Mucosa of descending colon (tissue), 3 donors: ENCODE data around the gene MANEAL. TPM values are rescaled to one million over a fixed set of nuclear protein-coding genes. Genes with fewer than 3 reads are reported as not detected.

Source experiments
- ATAC-seq: fragments of 200-7000 bp; cut with Tn5 transposase; one replicate; pipeline ENCODE4 v1.9.1; 2020; ENCODE audit warnings: mild to moderate bottlenecking, moderate library complexity
- DNase-seq, 3 donors: peaks; one replicate each; pipeline ENCODE4 v3.0.0-alpha.2; 2020
- H3K36me3 ChIP-seq: fragments of 200-600 bp; one replicate; pipeline ENCODE4 v1.8.0; 2021; ENCODE audit warnings: low read depth, mild to moderate bottlenecking
- H3K4me1 ChIP-seq: fragments of 200-600 bp; one replicate; pipeline ENCODE4 v1.8.0; 2021; ENCODE audit warnings: low read depth, mild to moderate bottlenecking
- H3K4me3 ChIP-seq: fragments of 200-600 bp; one replicate; pipeline ENCODE4 v1.8.0; 2021; ENCODE audit warnings: mild to moderate bottlenecking
- H3K9me3 ChIP-seq: fragments of 200-600 bp; one replicate; pipeline ENCODE4 v1.8.0; 2021; ENCODE audit warnings: mild to moderate bottlenecking
- intact Hi-C, 2 donors: fragments of 100-400 bp; cut with DNase I in 1 of 2; cut with micrococcal nuclease in 1 of 2; formaldehyde crosslinking; loops; one replicate each; pipeline versions ENCODE4 v1.11.0 to v1.11.1; 2022; cut with DNase I, micrococcal nuclease
- total RNA-seq, 3 donors: library from RNA; stranded (reverse); fragmentation: NEBNext Ultra II Directional in 2 of 3; extraction: Animal tissue kit (Norgen Biotek cat#: 25700) in 2 of 3; gene quantifications; one replicate each; pipeline versions ENCODE4 v1.2.1 to v1.2.4, GENCODE V29; 2021 to 2023
- TF ChIP-seq, protein P1 (sequence below): fragments of 200-600 bp; IDR thresholded peaks from one replicate; pipeline ENCODE4 v1.8.0; 2022; ENCODE audit warnings: antibody characterized with exemption, mild to moderate bottlenecking
- donor health status: DM: no; HTN: no; CAD: no; lungs with moderate emphysema.
- donor health status: DM: no; HTN: no; CAD: no.
- donor health status: DM: no; HTN: yes; CAD: no.

Gene MANEAL
- total RNA-seq, 3 donors from 2014 or later, result 5.4 to 7.6 (median 6.5) TPM

DNA sequence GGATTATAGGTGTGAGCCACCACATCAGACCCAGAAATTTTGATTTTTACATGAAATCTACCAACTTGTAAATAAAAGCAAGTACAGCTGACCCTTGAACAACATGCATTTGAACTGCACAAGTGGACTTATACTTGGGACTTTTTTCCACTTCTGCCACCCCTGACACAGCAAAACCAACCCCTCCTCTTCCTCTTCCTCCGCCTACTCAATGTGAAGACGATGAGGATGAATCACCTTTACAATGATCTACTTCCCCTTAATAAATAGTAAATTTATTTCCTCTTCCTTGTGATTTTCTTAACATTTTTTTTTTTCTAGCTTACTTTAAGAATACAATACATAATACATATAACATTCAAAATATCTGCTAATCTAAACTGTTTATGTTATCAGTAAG is 31.9 kb downstream of the MANEAL start:
- Histone ChIP-seq H3K9me3 (no peaks in the 10 kb centered on the region), H3K4me3 (no peak overlapping the region), H3K4me1 (no peaks in the 10 kb centered on the region), H3K36me3 (peaks cover 5% of the 10 kb centered on the region)
- DNase-seq (no peak), ATAC-seq (no peak)
- intact Hi-C loops, result no loop called here
- TF ChIP-seq, protein P1, sequence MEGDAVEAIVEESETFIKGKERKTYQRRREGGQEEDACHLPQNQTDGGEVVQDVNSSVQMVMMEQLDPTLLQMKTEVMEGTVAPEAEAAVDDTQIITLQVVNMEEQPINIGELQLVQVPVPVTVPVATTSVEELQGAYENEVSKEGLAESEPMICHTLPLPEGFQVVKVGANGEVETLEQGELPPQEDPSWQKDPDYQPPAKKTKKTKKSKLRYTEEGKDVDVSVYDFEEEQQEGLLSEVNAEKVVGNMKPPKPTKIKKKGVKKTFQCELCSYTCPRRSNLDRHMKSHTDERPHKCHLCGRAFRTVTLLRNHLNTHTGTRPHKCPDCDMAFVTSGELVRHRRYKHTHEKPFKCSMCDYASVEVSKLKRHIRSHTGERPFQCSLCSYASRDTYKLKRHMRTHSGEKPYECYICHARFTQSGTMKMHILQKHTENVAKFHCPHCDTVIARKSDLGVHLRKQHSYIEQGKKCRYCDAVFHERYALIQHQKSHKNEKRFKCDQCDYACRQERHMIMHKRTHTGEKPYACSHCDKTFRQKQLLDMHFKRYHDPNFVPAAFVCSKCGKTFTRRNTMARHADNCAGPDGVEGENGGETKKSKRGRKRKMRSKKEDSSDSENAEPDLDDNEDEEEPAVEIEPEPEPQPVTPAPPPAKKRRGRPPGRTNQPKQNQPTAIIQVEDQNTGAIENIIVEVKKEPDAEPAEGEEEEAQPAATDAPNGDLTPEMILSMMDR, result no peak

DNA sequence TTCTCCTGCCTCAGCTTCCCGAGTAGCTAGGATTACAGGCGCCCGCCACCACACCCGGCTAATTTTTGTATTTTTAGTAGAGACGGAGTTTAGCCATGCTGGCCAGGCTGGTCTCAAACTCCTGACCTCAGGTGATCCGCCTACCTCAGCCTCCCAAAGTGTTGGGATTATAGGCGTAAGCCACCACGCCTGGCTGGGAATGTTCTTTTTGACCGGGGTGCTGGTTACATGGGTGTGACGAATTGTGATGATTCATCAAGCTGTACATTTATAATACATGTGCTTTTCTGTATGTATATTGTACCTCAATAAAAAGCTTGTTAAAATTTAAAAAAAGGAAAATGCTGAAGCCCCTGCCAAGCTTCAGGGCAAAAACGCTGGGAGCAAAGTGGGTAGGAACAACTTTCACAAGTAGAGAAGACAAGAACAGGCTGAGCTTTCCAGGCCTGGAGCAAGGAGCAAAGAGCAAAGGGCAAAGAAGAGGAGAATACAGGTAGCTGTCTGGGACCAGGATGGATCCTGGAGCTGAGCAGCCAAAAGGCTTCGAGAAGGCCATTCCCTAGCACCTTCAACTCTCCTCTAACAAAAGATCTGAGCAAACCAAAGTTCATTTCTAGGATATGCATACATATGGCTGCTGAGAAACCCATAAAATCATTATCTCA is 34.9 kb downstream of the MANEAL start:
- peak; percentile 94 for ATAC-seq
- Histone ChIP-seq H3K9me3 (no peaks in the 10 kb centered on the region), H3K36me3 (no peaks in the 10 kb centered on the region), H3K4me1 (no peaks in the 10 kb centered on the region), H3K4me3 (no peak overlapping the region)
- intact Hi-C loops, result no loop called here
- TF ChIP-seq, protein P1, result no peak
- DNase-seq, result peak; percentile 28 to 54 (median 39)

DNA sequence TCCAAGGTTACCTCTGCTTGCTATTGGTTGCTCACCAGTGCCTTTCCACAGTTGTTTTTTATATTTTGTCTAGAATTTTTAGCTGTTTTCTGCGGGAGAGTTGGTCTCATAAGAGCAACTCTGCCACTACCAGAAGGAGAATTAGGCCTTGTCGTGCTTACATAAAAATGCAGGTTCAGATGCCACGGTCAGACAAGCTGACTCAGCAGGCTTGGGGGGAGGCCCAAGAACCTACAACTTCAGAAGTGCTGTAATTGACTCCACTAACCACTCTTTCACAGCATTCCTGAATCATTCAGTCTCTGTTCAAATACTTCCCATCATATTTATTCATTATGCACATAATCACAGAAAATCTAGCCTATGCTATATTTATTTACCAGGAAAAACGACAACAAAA is 37.5 kb downstream of the MANEAL start:
- no peak for DNase-seq
- intact Hi-C loops, result no loop called here
- no peaks in the 10 kb centered on the region for H3K36me3 ChIP-seq
- H3K4me1 ChIP-seq, result no peaks in the 10 kb centered on the region
- H3K9me3 ChIP-seq, result no peaks in the 10 kb centered on the region
- no peak for ATAC-seq
- no peak overlapping the region for H3K4me3 ChIP-seq
- TF ChIP-seq, protein P1, result no peak

DNA sequence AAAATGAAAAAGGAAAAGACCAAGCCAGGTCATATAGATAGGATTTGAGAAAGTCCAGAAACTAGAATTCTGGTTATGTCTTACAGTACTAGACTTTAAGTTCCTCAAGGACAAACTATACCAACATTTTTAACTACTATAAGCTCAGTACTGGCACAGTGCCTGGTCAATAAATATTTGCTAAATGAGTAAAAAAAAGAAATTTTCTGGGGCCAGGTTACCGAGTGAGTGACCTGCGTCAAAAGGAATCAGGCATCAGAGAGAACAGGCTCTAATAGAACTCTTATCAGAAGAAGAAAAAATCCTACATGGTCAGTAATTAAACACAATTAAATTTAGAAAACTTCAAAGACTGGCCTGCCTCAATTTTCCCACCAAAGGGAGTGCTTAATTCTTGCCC is 38.2 kb downstream of the MANEAL start:
- no peak for DNase-seq
- H3K4me1 ChIP-seq, result no peaks in the 10 kb centered on the region
- intact Hi-C loops, result no loop called here
- TF ChIP-seq, protein P1, result no peak
- H3K4me3 ChIP-seq, result no peak overlapping the region
- H3K9me3 ChIP-seq, result no peaks in the 10 kb centered on the region
- no peak for ATAC-seq
- no peaks in the 10 kb centered on the region for H3K36me3 ChIP-seq

DNA sequence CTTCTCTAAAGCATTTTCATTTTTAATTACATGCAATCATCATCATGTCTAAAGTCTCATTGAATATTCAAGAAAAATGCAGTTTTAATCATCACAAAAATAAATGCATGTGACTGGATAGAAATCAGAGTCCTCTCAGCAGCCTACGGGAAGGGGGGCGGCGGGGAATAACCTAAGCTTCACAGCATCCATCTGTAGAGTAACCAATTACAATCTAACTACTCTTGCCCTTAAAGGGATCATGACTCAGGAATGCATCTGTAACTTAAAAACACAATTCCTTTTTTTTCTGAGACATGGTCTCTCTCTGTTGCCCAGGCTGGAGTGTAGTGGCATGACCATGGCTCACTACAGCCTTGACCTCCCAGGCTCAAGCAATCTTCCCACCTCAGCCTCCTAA is 43.1 kb downstream of the MANEAL start:
- H3K36me3 ChIP-seq, result no peaks in the 10 kb centered on the region
- intact Hi-C loops, result no loop called here
- ATAC-seq, result no peak
- no peaks in the 10 kb centered on the region for H3K4me1 ChIP-seq
- no peak overlapping the region for H3K4me3 ChIP-seq
- TF ChIP-seq, protein P1, result no peak
- no peaks in the 10 kb centered on the region for H3K9me3 ChIP-seq
- DNase-seq, result no peak

DNA sequence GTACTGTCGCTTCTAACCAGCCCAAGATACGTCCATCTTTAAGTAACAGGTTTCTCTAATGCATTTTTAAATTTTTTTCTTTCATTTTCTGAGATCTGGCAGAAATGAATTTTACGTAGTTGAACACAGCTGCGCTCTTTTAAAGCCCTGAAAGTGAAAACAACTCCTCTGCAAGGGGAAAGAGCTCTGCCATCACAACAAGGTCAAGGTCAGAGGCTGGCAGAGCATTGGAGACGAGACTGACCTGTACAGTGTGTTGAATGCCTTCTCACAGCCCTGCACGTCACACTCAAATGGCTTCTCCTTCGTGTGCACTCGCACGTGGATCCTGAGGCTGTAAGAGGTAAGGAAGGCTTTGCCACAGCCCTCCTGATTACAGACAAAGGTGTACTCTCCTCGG is 46.0 kb downstream of the MANEAL start:
- intact Hi-C loops, result no loop called here
- DNase-seq, result no peak
- H3K36me3 ChIP-seq, result no peaks in the 10 kb centered on the region
- peaks cover under 1% of the 10 kb centered on the region for H3K4me1 ChIP-seq
- TF ChIP-seq, protein P1, result no peak
- no peaks in the 10 kb centered on the region for H3K9me3 ChIP-seq
- ATAC-seq, result no peak
- no peak overlapping the region for H3K4me3 ChIP-seq
